AG04450 (cell line): ENCODE measurements around the gene LACTBL1. TPM values are rescaled to one million over a fixed set of nuclear protein-coding genes. Genes with fewer than 3 reads are reported as not detected.

Experiments used
- CTCF ChIA-PET: fragments of 300-600, 350-600 bp; formaldehyde crosslinking; extraction: SDS; loops from one replicate; lab custom pipeline; 2022; ENCODE audit warnings: antibody characterized with exemption, inconsistent platforms; lab: Charles Lee
- POLR2A ChIA-PET: fragments of 350-600 bp; formaldehyde crosslinking; extraction: SDS; loops from one replicate; lab custom pipeline; 2021; ENCODE audit warnings: antibody characterized with exemption, inconsistent platforms; lab: Yijun Ruan, JAX
- DNase-seq: peaks from one replicate; pipeline ENCODE4 v3.0.0-alpha.2; 2011; ENCODE audit warnings: low read depth, low spot score
- H3K27ac ChIP-seq: one replicate; pipeline ENCODE4 v1.5.1; 2012; ENCODE audit warnings: low read depth, low read length, control low read depth
- H3K27me3 ChIP-seq: one replicate; pipeline ENCODE4 v1.6.0; 2012; ENCODE audit warnings: low read length; ENCODE audit not compliant: control insufficient read depth, insufficient read depth
- H3K4me3 ChIP-seq: 2 replicates; pipeline ENCODE4 v1.5.1; 2011; ENCODE audit warnings: mild to moderate bottlenecking, low read depth, low read length, control low read depth
- H3K9me3 ChIP-seq: 2 replicates; pipeline ENCODE4 v1.5.1; 2012; ENCODE audit warnings: low read length; ENCODE audit not compliant: control insufficient read depth, insufficient read depth
- CTCF ChIP-seq: IDR thresholded peaks from 2 replicates; pipeline ENCODE4 v1.5.1; 2011; ENCODE audit warnings: low read depth, low read length, control low read depth, inconsistent platforms
- polyA plus RNA-seq: library from polyadenylated mRNA; depleted of rRNA; stranded (reverse); fragments of >200 nt; gene quantifications from 2 replicates; pipeline ENCODE4 v1.2.3, GENCODE V29; 2011

Gene LACTBL1
- polyA plus RNA-seq, 1 experiment: not detected

GRCh38 chr1:22921452-22922126 is 51.1 kb downstream of the LACTBL1 start:
- no peak for TF ChIP-seq CTCF
- Histone ChIP-seq H3K27ac (no peak overlapping the region), H3K9me3 (peaks cover 7% of the 10 kb centered on the region), H3K4me3 (no peak overlapping the region), H3K27me3 (peaks cover 3% of the 10 kb centered on the region)
- CTCF ChIA-PET: interaction anchor here (0.8 to 1.9 kb wide), 5 partner anchors 9 to 248 kb away, joined by 3 to 6 read pairs (median 4); no protein-coding TSS in a partner anchor
- no peak for DNase-seq
- POLR2A ChIA-PET: no interaction called here

GRCh38 chr1:22920734-22921451 is 51.8 kb downstream of the LACTBL1 start:
- CTCF ChIA-PET: interaction anchor here (0.8 to 1.9 kb wide), 5 partner anchors 10 to 248 kb away, joined by 3 to 6 read pairs (median 4); no protein-coding TSS in a partner anchor
- Histone ChIP-seq H3K27me3 (no peaks in the 10 kb centered on the region), H3K9me3 (peaks cover 7% of the 10 kb centered on the region), H3K27ac (no peak overlapping the region), H3K4me3 (no peak overlapping the region)
- TF ChIP-seq CTCF: no peak
- POLR2A ChIA-PET: no interaction called here
- DNase-seq: no peak

- no peak for DNase-seq
- Histone ChIP-seq H3K27ac (no peak overlapping the region), H3K4me3 (no peak overlapping the region), H3K9me3 (peaks cover 7% of the 10 kb centered on the region), H3K27me3 (no peaks in the 10 kb centered on the region)
- ChIA-PET CTCF (interaction anchor here (1.2 to 1.9 kb wide), 3 partner anchors 9 to 247 kb away, joined by 4 to 6 read pairs (median 4); no protein-coding TSS in a partner anchor), POLR2A (no interaction called here)
- no peak for TF ChIP-seq CTCF
Observed at GRCh38 chr1:22920026-22920733, 52.5 kb downstream of the LACTBL1 start.

- ChIA-PET CTCF (interaction anchor here (1.2 to 1.4 kb wide), 2 partner anchors 10 to 215 kb away, joined by 4 to 6 read pairs; no protein-coding TSS in a partner anchor), POLR2A (no interaction called here)
- Histone ChIP-seq H3K9me3 (peaks cover 7% of the 10 kb centered on the region), H3K4me3 (no peak overlapping the region), H3K27me3 (no peaks in the 10 kb centered on the region), H3K27ac (no peak overlapping the region)
- no peak for DNase-seq
- TF ChIP-seq CTCF: no peak
Observed at GRCh38 chr1:22919341-22920025, 53.2 kb downstream of the LACTBL1 start.
